Spleen (tissue), 7 donors: ENCODE data around the gene CFAP97D1.

Experiments used
- CTCF ChIP-seq, 11 experiments: fragments of 200-600 bp in 7 of 11; fragments of 450-650 bp in 4 of 11; sonication (generic) in 4 of 11; IDR thresholded peaks in 8 of 11; conservative IDR thresholded peaks in 3 of 11; 1 replicate in 7 of 11; 2 replicates in 4 of 11; pipeline versions ENCODE4 v1.4.0 to v1.8.0; 2016 to 2021; ENCODE audit warnings: antibody characterized with exemption in 11 of 11, inconsistent platforms in 4 of 11, mild to moderate bottlenecking in 1 of 11
- POLR2A ChIP-seq, 3 donors: fragments of 450-650 bp; IDR thresholded peaks; one replicate each; pipeline ENCODE4 v1.5.1; 2017; ENCODE audit warnings: antibody characterized with exemption in 3 of 3, mild to moderate bottlenecking in 1 of 3
- POLR2AphosphoS5 ChIP-seq, 3 donors: sonication (generic); formaldehyde crosslinking; IDR thresholded peaks; one replicate each; pipeline ENCODE4 v1.5.1; 2017; ENCODE audit warnings: antibody characterized with exemption in 3 of 3
- donor health status: DM: no; HTN: no; CAD: no; lungs with moderate emphysema.
- donor health status: DM: no; HTN: no; CAD: no.
- donor health status: DM: no; HTN: no; CAD: no.

- no peak for TF ChIP-seq CTCF (IDR thresholded peaks at IDR 0.05 in 8 of 11, conservative IDR thresholded peaks at IDR 0.05 in 3 of 11)
- TF ChIP-seq POLR2AphosphoS5 (IDR thresholded peaks at IDR 0.05), result no peak
- TF ChIP-seq POLR2A (IDR thresholded peaks at IDR 0.05), result no peak
Observed at GRCh38 chr17:43780135-43780534, at the start of gene CFAP97D1.
